Esophagus muscularis mucosa (tissue), 4 donors: ENCODE measurements around the gene RALY.

Experiments used
- EP300 ChIP-seq: sonication (generic); formaldehyde crosslinking; IDR thresholded peaks from one replicate; pipeline ENCODE4 v1.6.1; 2017; ENCODE audit warnings: antibody characterized with exemption
- POLR2A ChIP-seq: fragments of 450-650 bp; IDR thresholded peaks from one replicate; pipeline ENCODE4 v1.6.1; 2017; ENCODE audit warnings: antibody characterized with exemption, moderate library complexity, mild to moderate bottlenecking, low read depth
- POLR2AphosphoS5 ChIP-seq, 2 donors: sonication (generic); formaldehyde crosslinking; IDR thresholded peaks; one replicate each; pipeline ENCODE4 v1.6.1; 2017; ENCODE audit warnings: antibody characterized with exemption in 2 of 2
- TF ChIP-seq, protein P1 (sequence below), 3 experiments: fragments of 200-600 bp in 2 of 3; fragments of 450-650 bp in 1 of 3; sonication (generic) in 2 of 3; IDR thresholded peaks; one replicate each; pipeline ENCODE4 v1.5.1; 2017 to 2019; ENCODE audit warnings: antibody characterized with exemption in 3 of 3, mild to moderate bottlenecking in 2 of 3, moderate library complexity in 1 of 3

- TF ChIP-seq, protein P1, sequence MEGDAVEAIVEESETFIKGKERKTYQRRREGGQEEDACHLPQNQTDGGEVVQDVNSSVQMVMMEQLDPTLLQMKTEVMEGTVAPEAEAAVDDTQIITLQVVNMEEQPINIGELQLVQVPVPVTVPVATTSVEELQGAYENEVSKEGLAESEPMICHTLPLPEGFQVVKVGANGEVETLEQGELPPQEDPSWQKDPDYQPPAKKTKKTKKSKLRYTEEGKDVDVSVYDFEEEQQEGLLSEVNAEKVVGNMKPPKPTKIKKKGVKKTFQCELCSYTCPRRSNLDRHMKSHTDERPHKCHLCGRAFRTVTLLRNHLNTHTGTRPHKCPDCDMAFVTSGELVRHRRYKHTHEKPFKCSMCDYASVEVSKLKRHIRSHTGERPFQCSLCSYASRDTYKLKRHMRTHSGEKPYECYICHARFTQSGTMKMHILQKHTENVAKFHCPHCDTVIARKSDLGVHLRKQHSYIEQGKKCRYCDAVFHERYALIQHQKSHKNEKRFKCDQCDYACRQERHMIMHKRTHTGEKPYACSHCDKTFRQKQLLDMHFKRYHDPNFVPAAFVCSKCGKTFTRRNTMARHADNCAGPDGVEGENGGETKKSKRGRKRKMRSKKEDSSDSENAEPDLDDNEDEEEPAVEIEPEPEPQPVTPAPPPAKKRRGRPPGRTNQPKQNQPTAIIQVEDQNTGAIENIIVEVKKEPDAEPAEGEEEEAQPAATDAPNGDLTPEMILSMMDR (IDR thresholded peaks at IDR 0.05): no peak
- TF ChIP-seq POLR2A (no peak), POLR2AphosphoS5 (IDR thresholded peaks at IDR 0.05) (no peak), EP300 (no peak)
These were observed 53.4 kb downstream of the RALY start for GRCh38 chr20:34047010-34047687.
